ENCODE data around the gene RGP1. TPM values are rescaled to one million over a fixed set of nuclear protein-coding genes. Genes with fewer than 3 reads are reported as not detected.
A peak's percentile ranks its signal among the peaks of the same experiment; 100 is the strongest.

RGP1 gene
- total and polyA plus RNA-seq, 9 of the 15 experiments (the other 6 are each of a cell fraction or from before 2014, with no cell fraction given): 0.42 to 13.8 (median 6.7) TPM

DNA sequence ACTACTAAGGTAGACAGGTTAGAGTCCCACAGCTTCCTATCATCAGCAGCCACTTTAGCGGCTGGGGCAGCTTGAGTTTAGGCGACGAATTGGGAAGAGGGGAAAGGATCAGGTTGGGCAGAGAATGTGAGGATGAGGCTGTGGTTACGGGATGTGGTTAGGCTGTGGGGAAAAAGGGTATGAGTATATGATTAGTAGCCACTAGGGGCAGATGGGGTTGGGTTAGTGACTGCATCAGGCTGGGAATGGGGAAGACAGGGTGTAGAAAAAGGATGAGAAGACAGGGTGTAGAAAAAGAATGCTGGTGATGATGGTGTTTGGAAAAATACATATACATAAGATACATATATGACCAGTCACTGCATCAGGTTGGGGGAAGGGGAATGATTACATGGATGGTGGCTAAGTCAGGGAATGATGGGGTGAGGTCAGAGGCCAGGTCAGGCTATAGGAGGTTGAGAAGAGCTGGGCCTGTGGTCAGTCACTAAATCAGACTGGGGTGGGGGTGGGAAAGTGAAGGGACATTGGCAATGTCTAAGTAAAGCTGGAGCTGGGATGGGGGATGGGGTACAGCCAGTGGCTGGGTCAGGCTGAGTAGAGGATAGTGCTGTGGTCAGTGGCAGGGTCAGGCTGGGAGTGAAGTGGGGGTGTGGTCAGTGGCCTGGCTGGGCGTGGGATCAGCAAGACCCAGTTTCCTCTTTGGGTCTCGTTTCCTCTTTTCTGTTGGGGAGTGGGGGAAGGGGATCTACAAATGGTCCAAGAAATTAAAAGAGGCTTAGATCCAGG lies 19.2 kb upstream of the RGP1 start (continued):
- TF ChIP-seq, protein P1, sequence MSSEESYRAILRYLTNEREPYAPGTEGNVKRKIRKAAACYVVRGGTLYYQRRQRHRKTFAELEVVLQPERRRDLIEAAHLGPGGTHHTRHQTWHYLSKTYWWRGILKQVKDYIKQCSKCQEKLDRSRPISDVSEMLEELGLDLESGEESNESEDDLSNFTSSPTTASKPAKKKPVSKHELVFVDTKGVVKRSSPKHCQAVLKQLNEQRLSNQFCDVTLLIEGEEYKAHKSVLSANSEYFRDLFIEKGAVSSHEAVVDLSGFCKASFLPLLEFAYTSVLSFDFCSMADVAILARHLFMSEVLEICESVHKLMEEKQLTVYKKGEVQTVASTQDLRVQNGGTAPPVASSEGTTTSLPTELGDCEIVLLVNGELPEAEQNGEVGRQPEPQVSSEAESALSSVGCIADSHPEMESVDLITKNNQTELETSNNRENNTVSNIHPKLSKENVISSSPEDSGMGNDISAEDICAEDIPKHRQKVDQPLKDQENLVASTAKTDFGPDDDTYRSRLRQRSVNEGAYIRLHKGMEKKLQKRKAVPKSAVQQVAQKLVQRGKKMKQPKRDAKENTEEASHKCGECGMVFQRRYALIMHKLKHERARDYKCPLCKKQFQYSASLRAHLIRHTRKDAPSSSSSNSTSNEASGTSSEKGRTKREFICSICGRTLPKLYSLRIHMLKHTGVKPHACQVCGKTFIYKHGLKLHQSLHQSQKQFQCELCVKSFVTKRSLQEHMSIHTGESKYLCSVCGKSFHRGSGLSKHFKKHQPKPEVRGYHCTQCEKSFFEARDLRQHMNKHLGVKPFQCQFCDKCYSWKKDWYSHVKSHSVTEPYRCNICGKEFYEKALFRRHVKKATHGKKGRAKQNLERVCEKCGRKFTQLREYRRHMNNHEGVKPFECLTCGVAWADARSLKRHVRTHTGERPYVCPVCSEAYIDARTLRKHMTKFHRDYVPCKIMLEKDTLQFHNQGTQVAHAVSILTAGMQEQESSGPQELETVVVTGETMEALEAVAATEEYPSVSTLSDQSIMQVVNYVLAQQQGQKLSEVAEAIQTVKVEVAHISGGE (CRISPR knock-in tag; IDR thresholded peaks at IDR 0.05): no peak
- peak; percentile 91 for TF ChIP-seq SPI1 (IDR thresholded peaks at IDR 0.05; ENCODE audit: borderline replicate concordance, low read depth, low read length)
- TF ChIP-seq SMARCE1 (IDR thresholded peaks at IDR 0.05): peak; percentile 34; the same call in 1 of the 2 replicates
- TF ChIP-seq, protein P2, sequence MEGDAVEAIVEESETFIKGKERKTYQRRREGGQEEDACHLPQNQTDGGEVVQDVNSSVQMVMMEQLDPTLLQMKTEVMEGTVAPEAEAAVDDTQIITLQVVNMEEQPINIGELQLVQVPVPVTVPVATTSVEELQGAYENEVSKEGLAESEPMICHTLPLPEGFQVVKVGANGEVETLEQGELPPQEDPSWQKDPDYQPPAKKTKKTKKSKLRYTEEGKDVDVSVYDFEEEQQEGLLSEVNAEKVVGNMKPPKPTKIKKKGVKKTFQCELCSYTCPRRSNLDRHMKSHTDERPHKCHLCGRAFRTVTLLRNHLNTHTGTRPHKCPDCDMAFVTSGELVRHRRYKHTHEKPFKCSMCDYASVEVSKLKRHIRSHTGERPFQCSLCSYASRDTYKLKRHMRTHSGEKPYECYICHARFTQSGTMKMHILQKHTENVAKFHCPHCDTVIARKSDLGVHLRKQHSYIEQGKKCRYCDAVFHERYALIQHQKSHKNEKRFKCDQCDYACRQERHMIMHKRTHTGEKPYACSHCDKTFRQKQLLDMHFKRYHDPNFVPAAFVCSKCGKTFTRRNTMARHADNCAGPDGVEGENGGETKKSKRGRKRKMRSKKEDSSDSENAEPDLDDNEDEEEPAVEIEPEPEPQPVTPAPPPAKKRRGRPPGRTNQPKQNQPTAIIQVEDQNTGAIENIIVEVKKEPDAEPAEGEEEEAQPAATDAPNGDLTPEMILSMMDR (IDR thresholded peaks at IDR 0.05 in 2 of 3, conservative IDR thresholded peaks at IDR 0.05 in 1 of 3; ENCODE audit: insufficient read depth in 2 of 3, low read depth in 1 of 3, low read length in 3 of 3): peak; percentile 56 to 67 (median 64)
- TF ChIP-seq, protein P3, sequence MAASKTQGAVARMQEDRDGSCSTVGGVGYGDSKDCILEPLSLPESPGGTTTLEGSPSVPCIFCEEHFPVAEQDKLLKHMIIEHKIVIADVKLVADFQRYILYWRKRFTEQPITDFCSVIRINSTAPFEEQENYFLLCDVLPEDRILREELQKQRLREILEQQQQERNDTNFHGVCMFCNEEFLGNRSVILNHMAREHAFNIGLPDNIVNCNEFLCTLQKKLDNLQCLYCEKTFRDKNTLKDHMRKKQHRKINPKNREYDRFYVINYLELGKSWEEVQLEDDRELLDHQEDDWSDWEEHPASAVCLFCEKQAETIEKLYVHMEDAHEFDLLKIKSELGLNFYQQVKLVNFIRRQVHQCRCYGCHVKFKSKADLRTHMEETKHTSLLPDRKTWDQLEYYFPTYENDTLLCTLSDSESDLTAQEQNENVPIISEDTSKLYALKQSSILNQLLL (CRISPR knock-in tag; IDR thresholded peaks at IDR 0.05; ENCODE audit: borderline replicate concordance): no peak
- TF ChIP-seq THRAP3 (IDR thresholded peaks at IDR 0.05; ENCODE audit: borderline replicate concordance): 0 out of 2 replicates have a peak, but pooled peaks have one; percentile 67
- peak; percentile 3 for TF ChIP-seq DACH1 (IDR thresholded peaks at IDR 0.05; ENCODE audit: partially characterized antibody)
- TF ChIP-seq FOS (IDR thresholded peaks at IDR 0.05; ENCODE audit: extremely low read depth, insufficient read length): no peak
- peak; percentile 39; the same call in 1 of the 2 replicates for TF ChIP-seq SMARCA4 (IDR thresholded peaks at IDR 0.05)
- TF ChIP-seq NCOA4 (IDR thresholded peaks at IDR 0.05; ENCODE audit: partially characterized antibody): peak; percentile 6
- TF ChIP-seq KDM1A (IDR thresholded peaks at IDR 0.05): peak; percentile 56 to 60; a peak in 3 of 4 replicates
- peak; percentile 38; the same call in 1 of the 2 replicates for TF ChIP-seq ZBTB7A (IDR thresholded peaks at IDR 0.05; ENCODE audit: borderline replicate concordance, control insufficient read depth, low read depth, low read length)
- TF ChIP-seq, protein P4, sequence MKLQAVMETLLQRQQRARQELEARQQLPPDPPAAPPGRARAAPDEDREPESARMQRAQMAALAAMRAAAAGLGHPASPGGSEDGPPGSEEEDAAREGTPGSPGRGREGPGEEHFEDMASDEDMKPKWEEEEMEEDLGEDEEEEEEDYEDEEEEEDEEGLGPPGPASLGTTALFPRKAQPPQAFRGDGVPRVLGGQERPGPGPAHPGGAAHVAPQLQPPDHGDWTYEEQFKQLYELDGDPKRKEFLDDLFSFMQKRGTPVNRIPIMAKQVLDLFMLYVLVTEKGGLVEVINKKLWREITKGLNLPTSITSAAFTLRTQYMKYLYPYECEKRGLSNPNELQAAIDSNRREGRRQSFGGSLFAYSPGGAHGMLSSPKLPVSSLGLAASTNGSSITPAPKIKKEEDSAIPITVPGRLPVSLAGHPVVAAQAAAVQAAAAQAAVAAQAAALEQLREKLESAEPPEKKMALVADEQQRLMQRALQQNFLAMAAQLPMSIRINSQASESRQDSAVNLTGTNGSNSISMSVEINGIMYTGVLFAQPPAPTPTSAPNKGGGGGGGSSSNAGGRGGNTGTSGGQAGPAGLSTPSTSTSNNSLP (IDR thresholded peaks at IDR 0.05; ENCODE audit: borderline replicate concordance, low read depth, low read length): no peak
- no peak for TF ChIP-seq SMC3 (conservative IDR thresholded peaks at IDR 0.05; ENCODE audit: insufficient read depth, low read depth, low read length)
- no peak for TF ChIP-seq KAT2B (IDR thresholded peaks at IDR 0.05; ENCODE audit: low read depth, low read length)
